WTC11 (cell line): ENCODE data around the gene TCL1B. TPM values are rescaled to one million over a fixed set of nuclear protein-coding genes. Genes with fewer than 3 reads are reported as not detected.

Experiments used
- ATAC-seq: fragments of 200-7000 bp; cut with Tn5 transposase; 2 replicates; pipeline ENCODE4 v1.10.0; 2021; ENCODE audit warnings: mild to moderate bottlenecking, moderate library complexity
- CTCF ChIA-PET: fragments of 300-600 bp; sonication (Branson Sonifier 250); formaldehyde crosslinking; loops from one replicate; lab custom pipeline; 2021; ENCODE audit warnings: antibody characterized with exemption; lab: Charles Lee
- POLR2A ChIA-PET: fragments of 350-600 bp; sonication (Branson Sonifier 250); formaldehyde crosslinking; loops from one replicate; lab custom pipeline; 2021; ENCODE audit warnings: antibody characterized with exemption; lab: Charles Lee
- DNase-seq: peaks from one replicate; pipeline ENCODE4 v3.0.0; 2021; ENCODE audit warnings: low spot score
- H3K27ac Mint-ChIP-seq: 2 replicates; pipeline ENCODE4 v1.8.0; 2021; ENCODE audit warnings: mixed read lengths
- H3K27me3 Mint-ChIP-seq: 2 replicates; pipeline ENCODE4 v1.8.0; 2021; ENCODE audit warnings: low read depth, mild to moderate bottlenecking, moderate library complexity, mixed read lengths
- H3K36me3 Mint-ChIP-seq: 2 replicates; pipeline ENCODE4 v1.8.0; 2021; ENCODE audit warnings: mixed read lengths
- H3K4me1 Mint-ChIP-seq: 2 replicates; pipeline ENCODE4 v1.8.0; 2022; ENCODE audit warnings: mixed read lengths
- H3K4me3 Mint-ChIP-seq: 2 replicates; pipeline ENCODE4 v1.8.0; 2021; ENCODE audit warnings: mild to moderate bottlenecking, moderate library complexity, mixed read lengths
- H3K9me3 Mint-ChIP-seq: 2 replicates; pipeline ENCODE4 v1.8.0; 2021; ENCODE audit warnings: mixed read lengths
- ATF1 ChIP-seq: sonication (generic); formaldehyde crosslinking; IDR thresholded peaks from 2 replicates; pipeline ENCODE4 v1.8.1; 2023; ENCODE audit warnings: mild to moderate bottlenecking, moderate library complexity, missing genetic modification reagents
- ATF6 ChIP-seq: sonication (generic); formaldehyde crosslinking; IDR thresholded peaks from 2 replicates; pipeline ENCODE4 v1.8.1; 2023; ENCODE audit warnings: mild to moderate bottlenecking, missing genetic modification reagents
- CDX4 ChIP-seq: fragments of 250-450 bp; sonication (Bioruptor Pico); IDR thresholded peaks from 2 replicates; pipeline ENCODE4 v1.9.0; 2021; ENCODE audit warnings: moderate library complexity, mild to moderate bottlenecking, inconsistent platforms, borderline replicate concordance
- CTCF ChIP-seq: fragments of 200-600 bp; IDR thresholded peaks from 2 replicates; pipeline ENCODE4 v1.8.0; 2022; ENCODE audit warnings: antibody characterized with exemption
- ELF4 ChIP-seq: sonication (generic); formaldehyde crosslinking; IDR thresholded peaks from 2 replicates; pipeline ENCODE4 v1.8.1; 2022; ENCODE audit warnings: low read depth, mild to moderate bottlenecking, moderate library complexity, missing genetic modification reagents
- FOXK1 ChIP-seq: sonication (generic); formaldehyde crosslinking; IDR thresholded peaks from 2 replicates; pipeline ENCODE4 v1.8.0; 2022; ENCODE audit warnings: mild to moderate bottlenecking, moderate library complexity, missing genetic modification reagents
- HMGA2 ChIP-seq: fragments of 250-450 bp; sonication (Bioruptor Pico); IDR thresholded peaks from 2 replicates; pipeline ENCODE4 v1.4.0; 2021; ENCODE audit warnings: mild to moderate bottlenecking, moderate library complexity
- MLX ChIP-seq: sonication (generic); formaldehyde crosslinking; IDR thresholded peaks from 2 replicates; pipeline ENCODE4 v1.8.1; 2023; ENCODE audit warnings: mild to moderate bottlenecking, missing genetic modification reagents, moderate library complexity
- MXD4 ChIP-seq: fragments of 250-450 bp; sonication (Bioruptor Pico); IDR thresholded peaks from 2 replicates; pipeline ENCODE4 v1.8.0; 2021; ENCODE audit warnings: mild to moderate bottlenecking, moderate library complexity, borderline replicate concordance
- NFE2L1 ChIP-seq: sonication (generic); formaldehyde crosslinking; IDR thresholded peaks from 2 replicates; pipeline ENCODE4 v1.8.1; 2023; ENCODE audit warnings: missing genetic modification reagents
- PRDM15 ChIP-seq: sonication (generic); formaldehyde crosslinking; IDR thresholded peaks from 2 replicates; pipeline ENCODE4 v1.8.0; 2022; ENCODE audit warnings: missing genetic modification reagents
- TCF7 ChIP-seq: sonication (generic); formaldehyde crosslinking; IDR thresholded peaks from 2 replicates; pipeline ENCODE4 v1.8.0; 2022; ENCODE audit warnings: mild to moderate bottlenecking, low read depth, missing genetic modification reagents, moderate library complexity
- TEAD4 ChIP-seq: sonication (generic); formaldehyde crosslinking; IDR thresholded peaks from 2 replicates; pipeline ENCODE4 v1.8.0; 2022; ENCODE audit warnings: mild to moderate bottlenecking, missing genetic modification reagents
- USF1 ChIP-seq: sonication (generic); formaldehyde crosslinking; IDR thresholded peaks from 2 replicates; pipeline ENCODE4 v1.8.0; 2022; ENCODE audit warnings: mild to moderate bottlenecking, missing genetic modification reagents
- USF2 ChIP-seq: sonication (generic); formaldehyde crosslinking; IDR thresholded peaks from 2 replicates; pipeline ENCODE4 v1.8.1; 2023; ENCODE audit warnings: mild to moderate bottlenecking, missing genetic modification reagents, moderate library complexity
- ZBTB43 ChIP-seq: sonication (generic); formaldehyde crosslinking; IDR thresholded peaks from 2 replicates; pipeline ENCODE4 v1.8.1; 2023; ENCODE audit warnings: mild to moderate bottlenecking, missing genetic modification reagents
- ZNF219 ChIP-seq: sonication (generic); formaldehyde crosslinking; IDR thresholded peaks from 2 replicates; pipeline ENCODE4 v1.8.0; 2023; ENCODE audit warnings: missing genetic modification reagents, mild to moderate bottlenecking, borderline replicate concordance
- ZNF263 ChIP-seq: sonication (generic); formaldehyde crosslinking; IDR thresholded peaks from 2 replicates; pipeline ENCODE4 v1.8.1; 2022; ENCODE audit warnings: low read depth, mild to moderate bottlenecking, moderate library complexity, missing genetic modification reagents
- ZNF317 ChIP-seq: sonication (generic); formaldehyde crosslinking; IDR thresholded peaks from 2 replicates; pipeline ENCODE4 v1.8.1; 2023; ENCODE audit warnings: low read depth, mild to moderate bottlenecking, moderate library complexity, missing genetic modification reagents, borderline replicate concordance
- ZSCAN18 ChIP-seq: fragments of 250-450 bp; sonication (Bioruptor Pico); IDR thresholded peaks from 2 replicates; pipeline ENCODE4 v2.1.2; 2022; ENCODE audit warnings: mild to moderate bottlenecking, moderate library complexity
- total RNA-seq: library from RNA; stranded (reverse); gene quantifications from 3 replicates; pipeline ENCODE4 v1.2.3, GENCODE V29; 2021

The TCL1B gene
- total RNA-seq, 1 experiment from 2014 or later, result 5.7 TPM

GRCh38 chr14:95699412-95699811 is 13.2 kb downstream of the TCL1B start (continued):
- TF ChIP-seq PRDM15 (CRISPR knock-in tag), result no peak

GRCh38 chr14:95700221-95700976 is 14.2 kb downstream of the TCL1B start:
- ATAC-seq, result peak; percentile 67
- Mint-ChIP-seq H3K27me3 (peaks cover 100% of the 10 kb centered on the region), H3K27ac (no peak overlapping the region), H3K36me3 (no peaks in the 10 kb centered on the region), H3K4me1 (peaks cover 50% of the 10 kb centered on the region), H3K9me3 (no peaks in the 10 kb centered on the region), H3K4me3 (peak overlapping the region; percentile 49)
- no peak for DNase-seq
- CTCF ChIA-PET, result interaction anchor here (0.7 to 2.5 kb wide), 10 partner anchors 9 to 398 kb away, joined by 3 to 18 read pairs (median 4); partner anchors contain the start of genes TCL1A and TCL1B
- TF ChIP-seq ATF6 (no peak), TCF7 (CRISPR knock-in tag) (no peak), MLX (CRISPR knock-in tag) (no peak), ELF4 (CRISPR knock-in tag) (no peak), ZBTB43 (CRISPR knock-in tag) (no peak), ZNF263 (CRISPR knock-in tag) (no peak), CTCF (no peak), NFE2L1 (CRISPR knock-in tag) (no peak), HMGA2 (CRISPR knock-in tag) (no peak), CDX4 (no peak), FOXK1 (CRISPR knock-in tag) (no peak), USF2 (no peak), MXD4 (CRISPR knock-in tag) (no peak), USF1 (CRISPR knock-in tag) (no peak), ZSCAN18 (CRISPR knock-in tag) (no peak), ZNF219 (CRISPR knock-in tag) (no peak), ATF1 (CRISPR knock-in tag) (no peak), ZNF317 (CRISPR knock-in tag) (no peak), TEAD4 (CRISPR knock-in tag) (no peak)
- TF ChIP-seq, all 79 proteins: peak for 0
- POLR2A ChIA-PET, result interaction anchor here (0.9 kb wide), 1 partner anchor 176 kb away, joined by 3 read pairs; no protein-coding TSS in a partner anchor
